GM12864 (cell line): ENCODE data around the gene TFF3.

Experiments
- DNase-seq: peaks from one replicate; pipeline ENCODE4 v3.0.0-alpha.2; 2011; ENCODE audit warnings: low read depth
- H3K4me3 ChIP-seq: 2 replicates; pipeline ENCODE4 v1.5.1; 2011; ENCODE audit warnings: mild to moderate bottlenecking, low read depth, low read length, control low read depth
- CTCF ChIP-seq: IDR thresholded peaks from 2 replicates; pipeline ENCODE4 v1.5.1; 2011; ENCODE audit warnings: low read depth, mild to moderate bottlenecking, moderate library complexity, low read length, control low read depth, inconsistent platforms; ENCODE audit errors: missing control alignments

Gene TFF3

GRCh38 chr21:42316891-42317290, 1.7 kb upstream of the TFF3 start:
- no peak overlapping the region for H3K4me3 ChIP-seq
- no peak for TF ChIP-seq CTCF
- no peak for DNase-seq

GRCh38 chr21:42314616-42315295, 453 bp downstream of the TFF3 start:
- no peak for DNase-seq
- H3K4me3 ChIP-seq = no peak overlapping the region
- TF ChIP-seq CTCF = no peak

- H3K4me3 ChIP-seq = no peak overlapping the region
- no peak for TF ChIP-seq CTCF
- no peak for DNase-seq
These were observed 1.7 kb downstream of the TFF3 start for GRCh38 chr21:42313501-42313969.

- no peak for TF ChIP-seq CTCF
- H3K4me3 ChIP-seq = no peak overlapping the region
- no peak for DNase-seq
These were observed 2.5 kb downstream of the TFF3 start for GRCh38 chr21:42312626-42313104.

- no peak for TF ChIP-seq CTCF
- DNase-seq = no peak
- no peak overlapping the region for H3K4me3 ChIP-seq
These were observed 3.2 kb downstream of the TFF3 start for GRCh38 chr21:42311816-42312625.

GRCh38 chr21:42311160-42311559, 4.0 kb downstream of the TFF3 start:
- no peak overlapping the region for H3K4me3 ChIP-seq
- DNase-seq = no peak
- no peak for TF ChIP-seq CTCF
